ACC112 (cell line): ENCODE results near the gene APPL1.

Experiments used
- H2AFZ ChIP-seq: fragments of 200-600 bp; sonication (generic); one replicate; pipeline ENCODE4 v1.6.0; 2017; ENCODE audit warnings: antibody characterized with exemption, low read length; ENCODE audit not compliant: unreplicated experiment
- H3K27ac ChIP-seq: fragments of 200-600 bp; sonication (generic); 2 replicates; pipeline ENCODE4 v1.5.1; 2014; ENCODE audit warnings: low read depth, mild to moderate bottlenecking, antibody characterized with exemption, low read length, moderate library complexity
- H3K27me3 ChIP-seq: fragments of 200-600 bp; sonication (generic); 2 replicates; pipeline ENCODE4 v1.6.1; 2014; ENCODE audit warnings: mild to moderate bottlenecking, antibody characterized with exemption, low read length, moderate library complexity, mixed read lengths; ENCODE audit not compliant: insufficient read depth
- H3K36me3 ChIP-seq: fragments of 200-600 bp; sonication (generic); 2 replicates; pipeline ENCODE4 v1.6.1; 2016; ENCODE audit warnings: mild to moderate bottlenecking, antibody characterized with exemption, low read length, moderate library complexity, mixed read lengths; ENCODE audit not compliant: insufficient read depth
- H3K4me1 ChIP-seq: fragments of 200-600 bp; sonication (generic); one replicate; pipeline ENCODE4 v1.6.1; 2016; ENCODE audit warnings: low read length, mixed read lengths; ENCODE audit not compliant: insufficient read depth, unreplicated experiment, control insufficient read depth
- H3K4me3 ChIP-seq: fragments of 200-600 bp; sonication (generic); 2 replicates; pipeline ENCODE4 v1.5.1; 2014; ENCODE audit warnings: mild to moderate bottlenecking, low read depth, low read length
- H3K79me2 ChIP-seq: fragments of 200-600 bp; sonication (generic); one replicate; pipeline ENCODE4 v1.6.0; 2016; ENCODE audit warnings: low read length; ENCODE audit not compliant: control insufficient read depth, unreplicated experiment, insufficient read depth

Gene APPL1, protein sequence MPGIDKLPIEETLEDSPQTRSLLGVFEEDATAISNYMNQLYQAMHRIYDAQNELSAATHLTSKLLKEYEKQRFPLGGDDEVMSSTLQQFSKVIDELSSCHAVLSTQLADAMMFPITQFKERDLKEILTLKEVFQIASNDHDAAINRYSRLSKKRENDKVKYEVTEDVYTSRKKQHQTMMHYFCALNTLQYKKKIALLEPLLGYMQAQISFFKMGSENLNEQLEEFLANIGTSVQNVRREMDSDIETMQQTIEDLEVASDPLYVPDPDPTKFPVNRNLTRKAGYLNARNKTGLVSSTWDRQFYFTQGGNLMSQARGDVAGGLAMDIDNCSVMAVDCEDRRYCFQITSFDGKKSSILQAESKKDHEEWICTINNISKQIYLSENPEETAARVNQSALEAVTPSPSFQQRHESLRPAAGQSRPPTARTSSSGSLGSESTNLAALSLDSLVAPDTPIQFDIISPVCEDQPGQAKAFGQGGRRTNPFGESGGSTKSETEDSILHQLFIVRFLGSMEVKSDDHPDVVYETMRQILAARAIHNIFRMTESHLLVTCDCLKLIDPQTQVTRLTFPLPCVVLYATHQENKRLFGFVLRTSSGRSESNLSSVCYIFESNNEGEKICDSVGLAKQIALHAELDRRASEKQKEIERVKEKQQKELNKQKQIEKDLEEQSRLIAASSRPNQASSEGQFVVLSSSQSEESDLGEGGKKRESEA

DNA sequence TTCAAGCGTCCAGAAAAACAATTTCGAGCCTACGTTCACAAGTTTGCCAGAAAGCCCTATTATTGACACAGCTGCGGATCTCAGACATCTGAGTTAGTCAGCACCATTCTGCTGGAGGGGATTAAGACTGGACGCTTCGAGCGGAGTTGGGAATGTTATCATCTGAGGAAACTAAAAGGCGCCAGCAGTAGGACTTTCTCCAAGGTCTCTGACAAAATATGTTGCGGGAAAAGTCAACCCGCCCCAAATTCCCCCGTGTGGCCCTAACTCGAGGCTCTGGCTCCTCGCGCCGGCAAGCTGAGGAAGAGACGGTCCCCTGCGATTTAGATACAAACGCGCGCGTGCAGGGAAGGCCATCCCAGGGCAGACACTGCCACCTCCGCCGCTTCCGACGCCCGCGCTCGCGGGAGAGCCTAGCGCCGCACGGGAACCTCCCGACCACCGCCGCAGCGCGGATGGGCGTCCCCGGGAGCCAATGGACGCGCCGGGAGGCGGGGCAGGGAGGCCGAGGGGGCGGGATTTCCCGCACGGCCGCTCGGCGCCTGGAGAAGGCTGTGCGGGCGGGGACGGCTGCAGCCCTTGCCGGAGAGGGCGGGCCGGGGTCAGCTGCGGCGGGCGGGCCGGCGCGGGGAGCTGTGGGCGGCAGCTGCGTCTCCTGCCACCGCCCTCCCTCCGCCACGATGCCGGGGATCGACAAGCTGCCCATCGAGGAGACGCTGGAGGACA, at the start of gene APPL1:
APPL1 (plus strand) TSS at position 526 of the 726 bp plus-strand sequence; CDS start at position 681, 155 bp downstream.
- H2AFZ ChIP-seq: peak within 1 kb of the TSS; percentile 95
- no peaks in the 10 kb centered on the region for H3K27me3 ChIP-seq
- peaks cover 19% of the 10 kb centered on the region for H3K4me1 ChIP-seq
- H3K4me3 ChIP-seq: peak within 1 kb of the TSS; percentile 96
- peak within 1 kb of the TSS; percentile 38 for H3K27ac ChIP-seq
- peaks cover 39% of the 10 kb centered on the region for H3K79me2 ChIP-seq
- no peaks in the 10 kb centered on the region for H3K36me3 ChIP-seq

DNA sequence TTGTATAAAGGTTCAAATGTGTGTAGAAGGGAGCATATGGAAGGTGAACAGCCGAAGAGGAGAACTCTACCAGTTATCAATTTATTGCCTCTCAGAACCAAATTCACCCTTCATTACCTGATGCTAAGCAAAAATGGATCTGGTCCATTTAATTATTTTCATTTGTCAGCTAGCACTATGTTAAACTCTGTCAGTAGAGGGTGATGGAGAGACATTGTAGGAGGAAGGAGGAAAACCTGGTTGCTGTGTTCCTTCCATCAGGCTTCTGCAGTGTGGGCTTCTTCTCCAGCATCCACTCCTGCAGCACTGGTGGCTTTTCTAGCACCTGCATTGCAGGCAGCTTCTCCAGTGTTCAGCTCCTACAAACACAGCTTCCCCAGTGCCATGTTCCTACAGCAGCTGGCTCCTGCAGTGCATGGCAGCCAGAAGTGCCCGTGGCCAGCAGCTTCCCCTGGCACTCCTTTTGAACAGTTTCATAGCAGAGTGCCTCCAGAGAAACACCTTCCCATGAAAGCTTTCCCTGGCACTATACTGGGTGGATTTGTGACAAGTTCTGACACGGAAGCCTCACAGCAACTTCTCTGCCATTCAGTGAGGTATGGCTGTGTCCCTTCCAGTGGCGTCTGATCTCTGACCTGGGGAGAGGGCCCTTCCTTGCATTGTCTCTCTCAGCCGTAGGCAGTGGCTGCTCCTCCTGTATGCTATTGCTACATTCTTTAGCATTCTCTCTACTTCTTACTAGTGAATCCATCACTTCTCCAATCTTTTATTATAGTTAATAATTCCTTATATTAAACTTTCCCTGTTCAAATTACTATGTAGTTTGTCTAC, 47.7 kb upstream of the APPL1 start:
- H3K36me3 ChIP-seq: no peaks in the 10 kb centered on the region
- H3K79me2 ChIP-seq: no peaks in the 10 kb centered on the region
- no peaks in the 10 kb centered on the region for H3K4me1 ChIP-seq
- H3K4me3 ChIP-seq: no peak overlapping the region
- H2AFZ ChIP-seq: no peak overlapping the region
- peaks cover 22% of the 10 kb centered on the region for H3K27me3 ChIP-seq
- no peak overlapping the region for H3K27ac ChIP-seq

DNA sequence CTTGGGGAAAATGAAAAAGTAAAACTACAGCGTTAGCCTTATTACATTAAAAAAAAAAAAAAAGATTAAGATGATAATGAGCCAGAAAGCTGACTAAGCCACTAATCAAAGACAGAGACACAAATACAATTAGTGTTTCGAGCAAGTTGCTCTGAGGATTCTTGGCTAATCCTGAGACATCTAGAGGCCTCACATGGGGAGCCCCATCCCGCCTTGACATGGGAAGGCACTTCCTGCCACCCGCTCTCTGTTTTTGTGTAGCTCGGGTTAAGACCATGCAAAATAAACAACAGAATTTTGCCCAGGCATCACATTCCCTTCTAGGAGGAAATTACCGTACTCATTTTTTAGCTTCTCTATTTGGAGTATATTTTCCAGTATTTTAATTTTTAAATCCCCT, 43.0 kb upstream of the APPL1 start:
- H3K4me3 ChIP-seq: no peak overlapping the region
- no peak overlapping the region for H2AFZ ChIP-seq
- no peaks in the 10 kb centered on the region for H3K4me1 ChIP-seq
- no peak overlapping the region for H3K27ac ChIP-seq
- H3K36me3 ChIP-seq: no peaks in the 10 kb centered on the region
- H3K79me2 ChIP-seq: no peaks in the 10 kb centered on the region
- H3K27me3 ChIP-seq: peaks cover 5% of the 10 kb centered on the region; the same call in 1 of the 2 replicates

DNA sequence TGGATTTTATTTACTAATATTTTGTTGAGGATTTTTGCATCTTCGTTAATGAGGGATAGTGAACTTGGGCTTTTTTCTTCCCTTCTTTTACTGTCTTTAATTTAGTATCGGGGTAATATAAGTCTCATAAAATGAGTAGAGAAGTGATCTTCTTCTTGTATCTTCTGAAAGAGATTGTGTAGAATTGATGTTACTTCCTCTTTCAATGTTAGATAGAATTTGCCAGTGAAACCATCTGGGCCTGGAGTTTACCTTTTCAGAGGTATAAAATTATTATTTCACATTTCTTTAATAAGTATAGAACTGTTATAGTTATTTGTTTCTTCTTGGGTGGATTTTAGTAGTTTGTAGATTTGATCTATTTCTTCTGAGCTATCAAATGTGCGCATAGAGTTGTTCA, 35.5 kb upstream of the APPL1 start:
- H3K79me2 ChIP-seq: no peaks in the 10 kb centered on the region
- H3K27ac ChIP-seq: no peak overlapping the region
- H3K4me3 ChIP-seq: no peak overlapping the region
- no peaks in the 10 kb centered on the region for H3K4me1 ChIP-seq
- H3K27me3 ChIP-seq: no peaks in the 10 kb centered on the region
- H3K36me3 ChIP-seq: no peaks in the 10 kb centered on the region
- no peak overlapping the region for H2AFZ ChIP-seq

DNA sequence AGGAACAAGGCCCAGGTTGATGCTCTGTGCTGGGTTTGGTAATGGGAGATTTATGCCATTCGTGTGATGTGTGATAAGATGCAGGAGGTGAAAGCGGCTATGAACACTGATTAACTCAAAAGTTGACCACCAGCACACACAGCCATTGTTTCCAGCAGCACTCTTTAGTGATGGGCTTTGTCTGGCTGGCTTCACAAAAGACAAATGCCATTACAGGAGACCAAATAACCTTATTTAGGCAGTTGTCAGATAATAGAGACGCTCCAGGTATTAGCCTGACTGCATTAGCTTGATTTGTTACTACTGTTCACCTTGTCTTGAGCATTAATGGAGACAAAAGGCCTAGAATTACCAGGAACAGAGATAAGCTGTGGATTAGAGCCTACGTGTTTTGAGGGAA, 32.9 kb upstream of the APPL1 start:
- H3K79me2 ChIP-seq: no peaks in the 10 kb centered on the region
- no peak overlapping the region for H3K27ac ChIP-seq
- H2AFZ ChIP-seq: no peak overlapping the region
- H3K4me1 ChIP-seq: no peaks in the 10 kb centered on the region
- no peaks in the 10 kb centered on the region for H3K36me3 ChIP-seq
- no peak overlapping the region for H3K4me3 ChIP-seq
- no peaks in the 10 kb centered on the region for H3K27me3 ChIP-seq

DNA sequence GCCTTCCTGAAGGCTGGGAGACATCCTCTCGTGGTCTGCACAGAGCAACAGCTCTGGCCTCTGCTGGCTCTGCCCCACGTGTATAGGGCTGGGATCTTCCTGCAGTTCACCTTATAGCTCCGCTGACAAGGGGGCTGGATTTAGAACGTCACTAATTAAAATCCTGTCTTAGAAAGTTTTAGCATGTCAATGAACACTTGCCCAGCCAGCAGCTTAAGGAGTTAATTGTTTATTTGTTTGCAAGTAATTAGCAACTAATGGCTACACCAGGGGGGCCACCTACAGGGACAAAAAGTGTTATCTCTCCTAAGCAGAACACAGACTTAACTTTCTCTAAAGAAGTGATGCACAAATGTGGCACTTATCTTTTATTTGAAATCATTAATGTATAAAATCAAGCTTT, 27.6 kb upstream of the APPL1 start, which contains the start of gene HESX1:
HESX1 (minus strand) TSS at position 84 of the 403 bp plus-strand sequence; CDS start at position 24, 60 bp downstream.
- Histone ChIP-seq H3K27ac (no peak within 1 kb of the TSS), H3K4me3 (no peak within 1 kb of the TSS)

DNA sequence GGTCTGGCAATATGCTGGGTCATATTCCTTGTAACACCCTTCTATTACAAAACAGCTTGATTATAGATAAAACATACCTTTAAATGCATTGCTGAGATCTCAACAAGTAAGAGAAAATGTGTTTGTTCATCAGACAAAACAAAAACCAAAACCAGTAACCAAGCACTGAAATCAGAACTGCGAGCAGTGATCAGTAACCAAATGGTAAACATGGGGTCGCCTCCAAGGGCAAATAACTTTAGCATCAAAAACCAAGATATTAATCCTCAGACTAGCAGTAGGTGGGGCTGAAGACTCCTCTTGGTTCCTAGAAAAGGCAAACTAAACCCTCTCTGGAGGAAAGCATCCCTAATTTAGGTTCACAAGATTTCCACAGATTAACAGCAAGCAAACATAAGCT, 21.1 kb upstream of the APPL1 start:
- Histone ChIP-seq H3K36me3 (no peaks in the 10 kb centered on the region), H3K4me1 (no peaks in the 10 kb centered on the region), H3K27me3 (no peaks in the 10 kb centered on the region), H3K79me2 (no peaks in the 10 kb centered on the region), H3K4me3 (no peak overlapping the region), H2AFZ (no peak overlapping the region), H3K27ac (no peak overlapping the region)

More for the DNA sequence above, 27.6 kb upstream of the APPL1 start, which contains the start of gene HESX1:
- Histone ChIP-seq H3K79me2 (no peaks in the 10 kb centered on the region), H3K36me3 (no peaks in the 10 kb centered on the region), H3K4me1 (no peaks in the 10 kb centered on the region), H2AFZ (no peak within 1 kb of the TSS), H3K27me3 (no peaks in the 10 kb centered on the region)

DNA sequence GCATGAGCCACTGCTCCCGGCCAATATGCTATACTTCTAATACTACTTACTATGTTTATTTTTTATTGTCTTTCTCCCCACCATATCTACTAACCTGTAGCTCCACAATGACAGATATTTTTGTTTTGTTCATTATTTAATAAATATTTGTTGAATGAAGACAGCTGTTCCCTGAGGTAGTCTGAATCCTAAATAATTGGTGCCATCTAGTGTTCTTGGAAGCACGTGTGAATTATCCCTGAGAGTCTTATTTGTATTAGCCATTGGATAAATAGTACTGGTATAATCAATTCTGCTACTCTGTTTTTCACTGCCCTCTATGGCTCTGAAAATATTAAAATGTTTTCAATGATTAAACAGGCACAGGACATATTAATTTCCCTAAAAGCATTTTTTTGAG, 5.6 kb upstream of the APPL1 start:
- H3K4me1 ChIP-seq: peaks cover 7% of the 10 kb centered on the region
- no peaks in the 10 kb centered on the region for H3K79me2 ChIP-seq
- no peaks in the 10 kb centered on the region for H3K27me3 ChIP-seq
- H3K4me3 ChIP-seq: no peak overlapping the region
- H3K36me3 ChIP-seq: no peaks in the 10 kb centered on the region
- H3K27ac ChIP-seq: no peak overlapping the region
- H2AFZ ChIP-seq: no peak overlapping the region

DNA sequence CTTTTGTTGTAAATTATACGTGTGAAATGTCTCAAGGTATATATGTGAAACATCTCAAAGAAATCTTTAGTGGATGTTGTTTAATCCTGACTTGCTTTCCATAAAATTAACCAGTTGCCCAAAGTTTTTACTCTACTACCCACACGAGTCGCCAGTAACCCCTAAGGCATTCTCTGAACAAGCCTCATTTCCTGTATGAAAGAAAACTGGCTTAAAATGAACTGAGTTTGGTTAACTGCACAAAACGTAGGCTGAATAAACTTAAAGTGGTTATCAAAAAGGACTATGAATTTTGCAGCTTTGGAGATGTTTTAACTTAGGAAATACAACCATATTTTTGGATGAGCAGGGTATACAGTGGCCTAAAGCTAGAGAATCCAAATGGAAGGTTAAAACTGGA, 2.7 kb upstream of the APPL1 start:
- H3K4me3 ChIP-seq: no peak overlapping the region

DNA sequence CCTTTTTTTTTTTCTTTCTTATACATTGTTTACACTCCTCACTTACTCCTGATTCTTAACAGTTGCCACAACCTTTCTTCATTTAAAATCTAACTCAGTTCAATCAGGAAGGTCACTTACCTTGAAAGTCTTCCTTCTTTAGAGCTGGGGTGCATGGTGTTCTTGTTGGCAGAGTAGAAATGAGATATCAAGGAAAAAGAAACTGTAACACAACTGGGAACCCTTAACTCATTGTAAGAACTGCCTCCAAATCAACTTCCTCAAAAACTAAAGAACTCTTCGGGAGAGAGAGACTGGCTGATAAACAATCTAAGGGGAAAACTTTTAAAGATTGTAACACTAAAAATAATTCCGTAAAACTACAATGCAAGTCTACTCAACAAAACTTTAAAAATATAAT, 1.4 kb upstream of the APPL1 start:
- H2AFZ ChIP-seq: no peak overlapping the region
- H3K36me3 ChIP-seq: no peaks in the 10 kb centered on the region
- H3K79me2 ChIP-seq: peaks cover 28% of the 10 kb centered on the region
- no peaks in the 10 kb centered on the region for H3K27me3 ChIP-seq
- H3K4me1 ChIP-seq: peaks cover 19% of the 10 kb centered on the region
- H3K27ac ChIP-seq: no peak overlapping the region
- no peak overlapping the region for H3K4me3 ChIP-seq

More for the DNA sequence above, 2.7 kb upstream of the APPL1 start:
- no peaks in the 10 kb centered on the region for H3K27me3 ChIP-seq
- H3K27ac ChIP-seq: no peak overlapping the region
- no peak overlapping the region for H2AFZ ChIP-seq
- H3K79me2 ChIP-seq: peaks cover 16% of the 10 kb centered on the region
- no peaks in the 10 kb centered on the region for H3K36me3 ChIP-seq
- H3K4me1 ChIP-seq: peaks cover 16% of the 10 kb centered on the region
